Chondrocyte (in vitro differentiated cells): ENCODE measurements around the gene OR6S1. TPM values are rescaled to one million over a fixed set of nuclear protein-coding genes. Genes with fewer than 3 reads are reported as not detected.

Source experiments
- DNase-seq: peaks from one replicate; pipeline ENCODE4 v3.0.0; 2021; ENCODE audit warnings: mixed read lengths, low spot score
- H3K27ac Mint-ChIP-seq: one replicate; pipeline ENCODE4 v1.8.0; 2021; ENCODE audit warnings: mild to moderate bottlenecking, moderate library complexity, mixed read lengths; ENCODE audit not compliant: unreplicated experiment
- H3K27me3 Mint-ChIP-seq: 2 replicates; pipeline ENCODE4 v1.8.0; 2021; ENCODE audit warnings: low read depth, mixed read lengths
- H3K36me3 Mint-ChIP-seq: 2 replicates; pipeline ENCODE4 v1.8.0; 2021; ENCODE audit warnings: low read depth, mixed read lengths
- H3K4me1 Mint-ChIP-seq: 2 replicates; pipeline ENCODE4 v1.8.0; 2021; ENCODE audit warnings: low read depth, mild to moderate bottlenecking, mixed read lengths
- H3K4me3 Mint-ChIP-seq: one replicate; pipeline ENCODE4 v1.8.0; 2021; ENCODE audit warnings: mild to moderate bottlenecking, moderate library complexity, mixed read lengths; ENCODE audit not compliant: unreplicated experiment
- H3K9me3 Mint-ChIP-seq: 2 replicates; pipeline ENCODE4 v1.8.0; 2021; ENCODE audit warnings: low read depth, mixed read lengths
- total RNA-seq: library from RNA; stranded (reverse); gene quantifications from 3 replicates; pipeline ENCODE4 v1.2.1, GENCODE V29; 2021
- TF ChIP-seq, protein P1 (sequence below): fragments of 200-600 bp; sonication (generic); IDR thresholded peaks from 2 replicates; pipeline ENCODE4 v1.5.0; 2021; ENCODE audit warnings: antibody characterized with exemption, mild to moderate bottlenecking, moderate library complexity

The OR6S1 gene
- total RNA-seq, 1 donor from 2014 or later, result not detected

GRCh38 chr14:20630340-20631022, 11.0 kb downstream of the OR6S1 start:
- peaks cover 71% of the 10 kb centered on the region for H3K4me1 Mint-ChIP-seq
- peaks cover 15% of the 10 kb centered on the region for H3K27me3 Mint-ChIP-seq
- no peaks in the 10 kb centered on the region for H3K36me3 Mint-ChIP-seq
- peak overlapping the region; percentile 71 for H3K4me3 Mint-ChIP-seq
- TF ChIP-seq, protein P1, sequence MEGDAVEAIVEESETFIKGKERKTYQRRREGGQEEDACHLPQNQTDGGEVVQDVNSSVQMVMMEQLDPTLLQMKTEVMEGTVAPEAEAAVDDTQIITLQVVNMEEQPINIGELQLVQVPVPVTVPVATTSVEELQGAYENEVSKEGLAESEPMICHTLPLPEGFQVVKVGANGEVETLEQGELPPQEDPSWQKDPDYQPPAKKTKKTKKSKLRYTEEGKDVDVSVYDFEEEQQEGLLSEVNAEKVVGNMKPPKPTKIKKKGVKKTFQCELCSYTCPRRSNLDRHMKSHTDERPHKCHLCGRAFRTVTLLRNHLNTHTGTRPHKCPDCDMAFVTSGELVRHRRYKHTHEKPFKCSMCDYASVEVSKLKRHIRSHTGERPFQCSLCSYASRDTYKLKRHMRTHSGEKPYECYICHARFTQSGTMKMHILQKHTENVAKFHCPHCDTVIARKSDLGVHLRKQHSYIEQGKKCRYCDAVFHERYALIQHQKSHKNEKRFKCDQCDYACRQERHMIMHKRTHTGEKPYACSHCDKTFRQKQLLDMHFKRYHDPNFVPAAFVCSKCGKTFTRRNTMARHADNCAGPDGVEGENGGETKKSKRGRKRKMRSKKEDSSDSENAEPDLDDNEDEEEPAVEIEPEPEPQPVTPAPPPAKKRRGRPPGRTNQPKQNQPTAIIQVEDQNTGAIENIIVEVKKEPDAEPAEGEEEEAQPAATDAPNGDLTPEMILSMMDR, result no peak
- DNase-seq, result no peak
- peak overlapping the region; percentile 57 for H3K27ac Mint-ChIP-seq
- no peaks in the 10 kb centered on the region for H3K9me3 Mint-ChIP-seq

DNA sequence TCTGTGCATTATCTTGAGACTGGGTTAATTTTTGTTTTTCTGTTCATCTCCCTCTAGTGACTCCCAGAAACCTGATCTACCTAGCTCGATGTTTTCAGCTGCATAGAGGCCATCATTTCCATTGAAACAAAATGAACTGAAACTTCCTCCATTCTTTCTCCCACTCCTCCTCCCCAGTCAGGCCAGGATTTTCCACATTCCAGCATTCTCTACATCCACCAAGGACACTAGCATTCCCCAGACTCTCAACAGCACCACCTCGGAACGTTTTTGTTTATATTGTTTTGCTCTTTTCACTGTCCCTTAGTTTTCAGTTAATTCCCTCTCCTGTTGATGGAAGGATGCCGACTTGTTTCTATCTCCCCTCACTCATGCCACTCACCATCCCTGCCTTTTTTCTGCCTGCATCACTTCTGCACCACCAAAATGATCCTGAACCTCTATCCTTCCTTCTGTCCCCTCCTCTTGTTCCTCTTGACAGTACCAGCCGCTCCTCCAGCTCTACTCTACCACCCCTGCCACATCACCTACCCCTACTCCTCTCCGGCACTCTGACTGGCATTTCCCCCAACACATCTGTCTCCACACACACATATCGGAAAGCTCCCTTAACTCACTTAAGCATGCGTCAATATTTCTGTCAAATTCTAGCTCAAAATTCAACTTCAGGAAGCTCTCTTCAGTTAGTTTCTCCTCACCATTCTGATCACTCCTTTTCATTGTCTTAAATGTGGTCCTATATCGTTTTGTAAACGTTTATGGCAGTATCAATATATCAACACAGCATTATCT, 13.2 kb downstream of the OR6S1 start:
- no peak for DNase-seq
- Mint-ChIP-seq H3K36me3 (no peaks in the 10 kb centered on the region), H3K4me3 (no peak overlapping the region), H3K27ac (no peak overlapping the region), H3K4me1 (peaks cover 76% of the 10 kb centered on the region), H3K9me3 (no peaks in the 10 kb centered on the region), H3K27me3 (peaks cover 10% of the 10 kb centered on the region)
- TF ChIP-seq, protein P1, result no peak

- DNase-seq, result no peak
- H3K4me3 Mint-ChIP-seq, result no peak overlapping the region
- no peak overlapping the region for H3K27ac Mint-ChIP-seq
- H3K4me1 Mint-ChIP-seq, result peaks cover 68% of the 10 kb centered on the region
- peaks cover 12% of the 10 kb centered on the region for H3K27me3 Mint-ChIP-seq
- TF ChIP-seq, protein P1, result no peak
- H3K9me3 Mint-ChIP-seq, result no peaks in the 10 kb centered on the region
- H3K36me3 Mint-ChIP-seq, result no peaks in the 10 kb centered on the region
Observed at GRCh38 chr14:20627346-20628027, 14.0 kb downstream of the OR6S1 start.

DNA sequence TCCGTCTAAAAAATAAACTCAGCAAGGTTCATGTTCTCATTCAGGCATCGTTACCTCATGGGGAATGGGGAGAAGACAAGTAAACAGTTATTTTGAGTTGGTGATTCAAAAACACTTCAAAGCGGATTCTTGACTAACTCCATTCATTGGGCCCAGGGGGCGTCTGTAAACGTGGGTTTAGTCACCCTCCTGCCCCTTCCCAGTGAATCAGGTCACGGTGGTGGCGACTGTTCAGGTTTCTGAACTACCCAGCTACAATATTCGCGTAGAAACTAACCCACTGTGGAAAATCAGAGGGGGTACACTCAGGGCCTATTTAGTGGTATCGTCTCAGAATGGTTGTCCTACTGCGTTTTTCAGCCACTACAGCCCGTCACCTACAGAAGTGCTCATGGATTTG, 15.2 kb downstream of the OR6S1 start:
- Mint-ChIP-seq H3K27me3 (peaks cover 12% of the 10 kb centered on the region), H3K9me3 (no peaks in the 10 kb centered on the region), H3K36me3 (no peaks in the 10 kb centered on the region), H3K27ac (no peak overlapping the region), H3K4me1 (peaks cover 59% of the 10 kb centered on the region), H3K4me3 (peak overlapping the region; percentile 74)
- TF ChIP-seq, protein P1, result no peak
- no peak for DNase-seq

GRCh38 chr14:20624495-20625070, 16.9 kb downstream of the OR6S1 start:
- peak overlapping the region; percentile 74 for H3K4me3 Mint-ChIP-seq
- H3K4me1 Mint-ChIP-seq, result peaks cover 49% of the 10 kb centered on the region
- H3K36me3 Mint-ChIP-seq, result no peaks in the 10 kb centered on the region
- TF ChIP-seq, protein P1, result no peak
- H3K27ac Mint-ChIP-seq, result peak overlapping the region; percentile 64
- H3K9me3 Mint-ChIP-seq, result no peaks in the 10 kb centered on the region
- no peak for DNase-seq
- peaks cover 12% of the 10 kb centered on the region for H3K27me3 Mint-ChIP-seq
